ENCODE results near the gene EPHB4.
"Not testable (repeated sequence)": the region's sequence is repeated elsewhere in the genome, so short reads cannot be mapped to it uniquely, and the experiment has no call there.

EPHB4 gene

GRCh38 chr7:100765250-100765649, 62.1 kb downstream of the EPHB4 start:
- Histone ChIP-seq H3F3A (ENCODE audit: insufficient read depth, low read length) (no peaks in the 10 kb centered on the region), H3K27me3 (ENCODE audit: insufficient read depth, low read length) (peaks cover 14% of the 10 kb centered on the region; the same call in 1 of the 2 replicates), H2AFZ (ENCODE audit: low read length) (no peak overlapping the region), H3K9me3 (ENCODE audit: low read length) (no peaks in the 10 kb centered on the region), H3K79me2 (ENCODE audit: insufficient read depth, low read length) (no peaks in the 10 kb centered on the region), H3K36me3 (ENCODE audit: insufficient read depth, low read length) (no peaks in the 10 kb centered on the region), H3K4me1 (ENCODE audit: insufficient read depth, low read length, severe bottlenecking) (no peaks in the 10 kb centered on the region), H3K4me2 (ENCODE audit: low read length) (no peak overlapping the region), H3K4me3 (ENCODE audit: low read depth, low read length, poor library complexity, severe bottlenecking) (no peak overlapping the region), H3K27ac (ENCODE audit: low read depth, low read length, poor library complexity, severe bottlenecking) (no peak overlapping the region), H3K9me2 (ENCODE audit: low read depth, low read length) (no peaks in the 10 kb centered on the region), H3K9ac (ENCODE audit: low read length) (no peak overlapping the region), H4K20me1 (ENCODE audit: insufficient read depth, low read length) (no peaks in the 10 kb centered on the region)
- TF ChIP-seq, protein P1, sequence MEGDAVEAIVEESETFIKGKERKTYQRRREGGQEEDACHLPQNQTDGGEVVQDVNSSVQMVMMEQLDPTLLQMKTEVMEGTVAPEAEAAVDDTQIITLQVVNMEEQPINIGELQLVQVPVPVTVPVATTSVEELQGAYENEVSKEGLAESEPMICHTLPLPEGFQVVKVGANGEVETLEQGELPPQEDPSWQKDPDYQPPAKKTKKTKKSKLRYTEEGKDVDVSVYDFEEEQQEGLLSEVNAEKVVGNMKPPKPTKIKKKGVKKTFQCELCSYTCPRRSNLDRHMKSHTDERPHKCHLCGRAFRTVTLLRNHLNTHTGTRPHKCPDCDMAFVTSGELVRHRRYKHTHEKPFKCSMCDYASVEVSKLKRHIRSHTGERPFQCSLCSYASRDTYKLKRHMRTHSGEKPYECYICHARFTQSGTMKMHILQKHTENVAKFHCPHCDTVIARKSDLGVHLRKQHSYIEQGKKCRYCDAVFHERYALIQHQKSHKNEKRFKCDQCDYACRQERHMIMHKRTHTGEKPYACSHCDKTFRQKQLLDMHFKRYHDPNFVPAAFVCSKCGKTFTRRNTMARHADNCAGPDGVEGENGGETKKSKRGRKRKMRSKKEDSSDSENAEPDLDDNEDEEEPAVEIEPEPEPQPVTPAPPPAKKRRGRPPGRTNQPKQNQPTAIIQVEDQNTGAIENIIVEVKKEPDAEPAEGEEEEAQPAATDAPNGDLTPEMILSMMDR (IDR thresholded peaks at IDR 0.05; ENCODE audit: low read length), result no peak
- TF ChIP-seq EZH2 (IDR thresholded peaks at IDR 0.05; ENCODE audit: borderline replicate concordance, low read length), result no peak

DNA sequence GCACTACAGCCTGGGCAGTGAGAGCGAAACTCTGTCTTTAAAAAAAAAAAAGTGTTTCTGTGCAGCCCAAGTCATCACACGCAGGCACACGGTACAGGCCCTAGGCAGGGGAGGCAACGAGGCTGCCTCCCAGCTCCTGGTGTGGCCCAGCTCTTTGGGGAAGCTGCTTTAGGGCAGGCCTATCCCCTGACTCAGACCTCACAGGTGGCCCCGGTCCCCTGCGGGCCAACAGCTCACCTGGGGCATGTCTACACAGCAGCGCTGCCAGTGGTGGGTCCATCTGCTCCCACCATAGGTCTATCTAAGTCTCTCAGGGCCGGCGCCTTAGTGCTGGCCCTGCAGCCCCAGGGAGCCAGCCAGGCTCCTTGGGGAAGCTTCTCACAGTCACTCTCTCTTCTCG, 62.5 kb downstream of the EPHB4 start:
- no peak overlapping the region for H2AFZ ChIP-seq (ENCODE audit: low read length)
- peaks cover 12% of the 10 kb centered on the region; the same call in 1 of the 2 replicates for H3K27me3 ChIP-seq (ENCODE audit: insufficient read depth, low read length)
- no peak overlapping the region for H3K9ac ChIP-seq (ENCODE audit: low read length)

DNA sequence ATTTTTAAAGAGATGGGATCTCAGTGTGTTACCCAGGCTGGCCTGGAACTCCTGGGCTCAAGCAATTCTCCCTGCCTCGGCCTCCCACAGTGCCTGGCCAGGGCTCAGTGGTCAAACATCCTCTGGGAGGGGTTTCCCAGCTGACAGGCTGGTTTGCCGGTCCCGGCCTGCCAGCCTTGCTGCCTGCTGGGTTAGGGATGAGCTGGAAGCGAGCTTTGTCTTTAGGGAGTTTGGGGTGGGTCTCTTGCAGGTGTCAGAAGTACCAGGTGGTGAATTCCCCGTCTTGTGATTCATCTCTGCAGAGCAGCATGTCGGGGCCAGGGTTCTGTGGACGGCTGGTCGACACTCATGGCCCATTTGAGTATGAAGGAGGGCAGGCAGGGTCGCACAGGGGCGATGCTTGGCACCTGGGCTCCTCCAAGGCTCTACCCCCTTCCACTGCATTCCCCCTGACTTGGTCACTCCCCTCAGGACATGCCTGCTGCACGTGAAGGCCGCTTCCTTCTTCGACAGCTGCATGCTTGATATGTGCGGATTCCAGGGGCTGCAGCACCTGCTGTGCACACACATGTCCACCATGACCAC, 63.7 kb downstream of the EPHB4 start:
- no peaks in the 10 kb centered on the region for H3K9me3 ChIP-seq (ENCODE audit: low read length)
- no peaks in the 10 kb centered on the region for H4K20me1 ChIP-seq (ENCODE audit: insufficient read depth, low read length)
- no peak overlapping the region for H3K4me2 ChIP-seq (ENCODE audit: low read length)
- peaks cover 10% of the 10 kb centered on the region; the same call in 1 of the 2 replicates for H3K27me3 ChIP-seq (ENCODE audit: insufficient read depth, low read length)
- H3K9ac ChIP-seq (ENCODE audit: low read length), result no peak overlapping the region
- no peak overlapping the region for H3K4me3 ChIP-seq (ENCODE audit: low read depth, low read length, poor library complexity, severe bottlenecking)
- no peaks in the 10 kb centered on the region for H3K79me2 ChIP-seq (ENCODE audit: insufficient read depth, low read length)
- H3K4me1 ChIP-seq (ENCODE audit: insufficient read depth, low read length, severe bottlenecking), result no peaks in the 10 kb centered on the region
- no peak overlapping the region for H3K27ac ChIP-seq (ENCODE audit: low read depth, low read length, poor library complexity, severe bottlenecking)
- no peaks in the 10 kb centered on the region for H3F3A ChIP-seq (ENCODE audit: insufficient read depth, low read length)
- no peak overlapping the region for H2AFZ ChIP-seq (ENCODE audit: low read length)
- H3K9me2 ChIP-seq (ENCODE audit: low read depth, low read length), result no peaks in the 10 kb centered on the region
- no peaks in the 10 kb centered on the region for H3K36me3 ChIP-seq (ENCODE audit: insufficient read depth, low read length)
- TF ChIP-seq EZH2 (IDR thresholded peaks at IDR 0.05; ENCODE audit: borderline replicate concordance, low read length), result no peak
- TF ChIP-seq, protein P1 (IDR thresholded peaks at IDR 0.05; ENCODE audit: low read length), result no peak

More for the DNA sequence above, 62.5 kb downstream of the EPHB4 start:
- Histone ChIP-seq H3K9me2 (ENCODE audit: low read depth, low read length) (no peaks in the 10 kb centered on the region), H4K20me1 (ENCODE audit: insufficient read depth, low read length) (no peaks in the 10 kb centered on the region), H3K4me3 (ENCODE audit: low read depth, low read length, poor library complexity, severe bottlenecking) (no peak overlapping the region), H3K4me2 (ENCODE audit: low read length) (no peak overlapping the region), H3K36me3 (ENCODE audit: insufficient read depth, low read length) (no peaks in the 10 kb centered on the region), H3F3A (ENCODE audit: insufficient read depth, low read length) (no peaks in the 10 kb centered on the region), H3K79me2 (ENCODE audit: insufficient read depth, low read length) (no peaks in the 10 kb centered on the region), H3K9me3 (ENCODE audit: low read length) (no peaks in the 10 kb centered on the region), H3K27ac (ENCODE audit: low read depth, low read length, poor library complexity, severe bottlenecking) (no peak overlapping the region), H3K4me1 (ENCODE audit: insufficient read depth, low read length, severe bottlenecking) (no peaks in the 10 kb centered on the region)
- TF ChIP-seq EZH2 (IDR thresholded peaks at IDR 0.05; ENCODE audit: borderline replicate concordance, low read length), result no peak
- TF ChIP-seq, protein P1 (IDR thresholded peaks at IDR 0.05; ENCODE audit: low read length), result no peak

DNA sequence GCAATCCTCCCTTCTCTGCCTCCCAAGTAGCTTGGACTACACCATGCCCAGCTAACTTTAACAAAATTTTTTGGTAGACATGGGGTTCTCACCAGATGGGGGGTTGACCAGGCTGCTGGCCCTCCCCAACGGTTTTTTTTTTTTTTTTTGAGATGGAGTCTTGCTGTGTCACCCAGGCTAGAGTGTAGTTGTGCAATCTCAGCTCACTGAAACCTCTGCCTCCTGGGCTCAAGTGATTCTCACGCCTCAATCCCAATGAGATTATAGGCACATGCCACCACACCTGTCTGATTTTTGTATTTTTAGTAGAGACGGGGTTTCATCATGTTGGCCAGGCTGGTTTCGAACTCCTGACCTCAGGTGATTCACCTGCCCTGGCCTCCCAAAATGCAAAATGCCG, 64.5 kb downstream of the EPHB4 start:
- H3K4me3 ChIP-seq (ENCODE audit: low read depth, low read length, poor library complexity, severe bottlenecking), result not testable (repeated sequence)

More for the DNA sequence above, 64.5 kb downstream of the EPHB4 start:
- H3K27me3 ChIP-seq (ENCODE audit: insufficient read depth, low read length); H3K27ac ChIP-seq (ENCODE audit: low read depth, low read length, poor library complexity, severe bottlenecking); H3K36me3 ChIP-seq (ENCODE audit: insufficient read depth, low read length); H3K9me2 ChIP-seq (ENCODE audit: low read depth, low read length); H3K79me2 ChIP-seq (ENCODE audit: insufficient read depth, low read length); H3F3A ChIP-seq (ENCODE audit: insufficient read depth, low read length); H3K4me1 ChIP-seq (ENCODE audit: insufficient read depth, low read length, severe bottlenecking); H4K20me1 ChIP-seq (ENCODE audit: insufficient read depth, low read length); H3K4me2 ChIP-seq (ENCODE audit: low read length); H3K9me3 ChIP-seq (ENCODE audit: low read length); H3K9ac ChIP-seq (ENCODE audit: low read length); H2AFZ ChIP-seq (ENCODE audit: low read length): not testable (repeated sequence)

All from OCI-LY1 (cell line).